Mesenteric fat pad (tissue), 1 donor: ENCODE data around the gene AMT. TPM values are rescaled to one million over a fixed set of nuclear protein-coding genes. Genes with fewer than 3 reads are reported as not detected.
"Not testable (repeated sequence)": the region's sequence is repeated elsewhere in the genome, so short reads cannot be mapped to it uniquely, and the experiment has no call there.

Experiments
- DNase-seq: peaks from one replicate; pipeline ENCODE4 v3.0.0-alpha.2; 2020; ENCODE audit warnings: low spot score
- total RNA-seq: library from RNA; stranded (reverse); fragmentation: NEBNext Ultra II Directional; extraction: Animal tissue kit (Norgen Biotek cat#: 25700); gene quantifications from one replicate; pipeline ENCODE4 v1.2.1, GENCODE V29; 2021
- donor health status: DM: yes; HTN: yes; CAD: no.

The AMT gene
- total RNA-seq, 1 donor from 2014 or later, result 1.2 TPM

- not testable (repeated sequence) for DNase-seq
These were observed 31.0 kb downstream of the AMT start for GRCh38 chr3:49391310-49391709.

- DNase-seq, result no peak
These were observed 33.0 kb downstream of the AMT start for GRCh38 chr3:49389297-49389696.

GRCh38 chr3:49388289-49388820, 33.9 kb downstream of the AMT start:
- DNase-seq, result no peak

GRCh38 chr3:49387721-49388120, 34.6 kb downstream of the AMT start:
- DNase-seq, result no peak

- DNase-seq, result no peak
These were observed 36.1 kb downstream of the AMT start for GRCh38 chr3:49386056-49386756.

GRCh38 chr3:49385617-49386016, 36.7 kb downstream of the AMT start:
- DNase-seq, result no peak

- DNase-seq, result no peak
These were observed 38.9 kb downstream of the AMT start for GRCh38 chr3:49383387-49383786.

- DNase-seq, result no peak
These were observed 43.9 kb downstream of the AMT start for GRCh38 chr3:49378249-49378895.

- DNase-seq, result no peak
These were observed 44.8 kb downstream of the AMT start for GRCh38 chr3:49377483-49377882.

- DNase-seq, result no peak
These were observed 50.3 kb downstream of the AMT start for GRCh38 chr3:49371946-49372345.

GRCh38 chr3:49370585-49371290, 51.5 kb downstream of the AMT start:
- no peak for DNase-seq

Other genes starting within 250 kb of the AMT start
- gene C3orf62, start 145.2 kb downstream of the AMT start, total RNA-seq, result 5.8 TPM
- gene USP4, start 82.4 kb downstream of the AMT start, total RNA-seq, result 65.5 TPM
- 724 TPM for gene GPX1, start 64.1 kb downstream of the AMT start, total RNA-seq
- gene RHOA, start 10.5 kb downstream of the AMT start, total RNA-seq, result 563 TPM
- 23.5 TPM for gene TCTA, start 10.1 kb downstream of the AMT start, total RNA-seq
- 11.1 TPM for gene NICN1, start 6.9 kb upstream of the AMT start, total RNA-seq
- gene DAG1, start 47.8 kb upstream of the AMT start, total RNA-seq, result 63.7 TPM
- gene BSN, start 132.0 kb upstream of the AMT start, total RNA-seq, result 0.16 TPM